Measurements from ENCODE around the gene GPATCH2. TPM values are rescaled to one million over a fixed set of nuclear protein-coding genes. Genes with fewer than 3 reads are reported as not detected.

GPATCH2 gene
- total and polyA plus RNA-seq, 9 donors, result 10.2 to 15.9 (median 12.3) TPM

DNA sequence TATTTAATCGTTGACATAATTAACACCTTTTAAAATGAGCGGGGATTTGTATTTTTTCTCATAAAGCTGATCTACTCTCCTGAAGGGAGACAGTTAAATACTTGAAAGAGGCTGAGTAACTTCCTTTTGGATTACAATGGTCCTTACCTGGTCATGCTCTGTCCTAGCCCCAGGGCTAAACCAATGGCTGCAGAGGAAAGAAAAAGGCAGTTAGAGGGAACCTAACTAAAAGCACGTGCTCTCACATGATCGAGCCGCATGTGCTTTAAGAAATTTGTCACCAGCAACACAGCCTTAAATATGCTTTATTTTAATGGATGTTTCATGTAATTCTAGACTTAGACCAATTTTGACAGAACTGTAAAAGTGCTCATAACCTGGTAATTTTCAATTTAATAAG is 132.7 kb downstream of the GPATCH2 start:
- WGBS (ENCODE audit: insufficient coverage), result no CpG with 5 or more reads among the region's 5 CpGs
- Histone ChIP-seq H3K4me1 (ENCODE audit: control insufficient read depth, insufficient read depth, low read length) (no peaks in the 10 kb centered on the region), H3K27ac (ENCODE audit: low read length) (no peak overlapping the region)

DNA sequence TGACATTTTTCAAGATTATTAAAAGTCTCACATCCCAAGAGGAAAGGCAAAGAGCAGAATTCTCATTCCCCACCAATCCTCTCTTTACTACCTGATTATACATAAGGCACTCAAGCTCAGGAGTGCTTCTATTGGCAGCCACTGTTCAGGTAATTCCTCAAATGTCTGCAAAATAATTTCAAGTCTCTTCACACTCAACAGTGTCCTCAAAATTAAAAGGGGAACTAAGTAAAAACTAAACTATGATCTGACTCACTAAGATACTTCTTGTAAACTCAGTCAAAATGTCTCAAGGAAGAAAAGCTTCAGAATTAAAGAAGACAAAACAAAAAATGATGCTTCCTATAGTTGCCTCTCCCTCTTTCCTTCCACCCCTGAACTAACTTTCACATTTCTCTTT is 135.6 kb downstream of the GPATCH2 start:
- H3K9me3 ChIP-seq (replicated peaks; ENCODE audit: control insufficient read depth, low read depth, low read length), result no peaks in the 10 kb centered on the region
- no peak overlapping the region for H3K27ac ChIP-seq (ENCODE audit: low read length)
- no peaks in the 10 kb centered on the region for H3K4me1 ChIP-seq (ENCODE audit: control insufficient read depth, insufficient read depth, low read length)
- no peak for DNase-seq
- no peaks in the 10 kb centered on the region for H3K27me3 ChIP-seq (ENCODE audit: control insufficient read depth, insufficient read depth, low read length)
- peaks cover 2% of the 10 kb centered on the region for H3K36me3 ChIP-seq (ENCODE audit: control insufficient read depth, insufficient read depth, low read length)
- no peak overlapping the region for H3K4me3 ChIP-seq (ENCODE audit: low read length)

More for the DNA sequence above, 132.7 kb downstream of the GPATCH2 start:
- Histone ChIP-seq H3K27me3 (ENCODE audit: control insufficient read depth, insufficient read depth, low read length) (no peaks in the 10 kb centered on the region), H3K9me3 (replicated peaks; ENCODE audit: control insufficient read depth, low read depth, low read length) (no peaks in the 10 kb centered on the region), H3K4me3 (ENCODE audit: low read length) (no peak overlapping the region), H3K36me3 (ENCODE audit: control insufficient read depth, insufficient read depth, low read length) (peaks cover 2% of the 10 kb centered on the region)
- no peak for DNase-seq

DNA sequence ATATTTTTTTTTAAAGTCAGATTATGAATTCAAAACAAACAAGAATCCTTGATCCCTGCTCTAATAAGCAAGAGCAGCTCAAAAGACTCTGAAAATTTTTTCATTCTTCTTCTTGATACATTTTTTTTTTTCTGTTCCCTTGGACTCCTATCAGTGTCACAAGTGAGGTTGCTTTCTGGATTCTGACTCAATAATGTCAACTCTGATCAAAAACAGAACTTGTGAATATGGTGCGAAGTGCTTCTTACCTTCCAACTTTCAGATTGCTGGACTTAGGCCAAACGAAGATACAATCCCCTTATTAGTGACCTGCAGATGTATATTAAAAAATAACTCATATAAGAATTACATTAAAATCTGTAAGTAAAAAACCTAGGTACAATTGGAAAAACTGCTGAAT is 136.1 kb downstream of the GPATCH2 start:
- H3K4me3 ChIP-seq (ENCODE audit: low read length), result no peak overlapping the region
- no peak overlapping the region for H3K27ac ChIP-seq (ENCODE audit: low read length)
- no peaks in the 10 kb centered on the region for H3K4me1 ChIP-seq (ENCODE audit: control insufficient read depth, insufficient read depth, low read length)
- H3K27me3 ChIP-seq (ENCODE audit: control insufficient read depth, insufficient read depth, low read length), result no peaks in the 10 kb centered on the region
- peaks cover 2% of the 10 kb centered on the region for H3K36me3 ChIP-seq (ENCODE audit: control insufficient read depth, insufficient read depth, low read length)
- DNase-seq, result no peak
- no peaks in the 10 kb centered on the region for H3K9me3 ChIP-seq (replicated peaks; ENCODE audit: control insufficient read depth, low read depth, low read length)
- WGBS (ENCODE audit: insufficient coverage), result no CpG with 5 or more reads among the region's 2 CpGs

DNA sequence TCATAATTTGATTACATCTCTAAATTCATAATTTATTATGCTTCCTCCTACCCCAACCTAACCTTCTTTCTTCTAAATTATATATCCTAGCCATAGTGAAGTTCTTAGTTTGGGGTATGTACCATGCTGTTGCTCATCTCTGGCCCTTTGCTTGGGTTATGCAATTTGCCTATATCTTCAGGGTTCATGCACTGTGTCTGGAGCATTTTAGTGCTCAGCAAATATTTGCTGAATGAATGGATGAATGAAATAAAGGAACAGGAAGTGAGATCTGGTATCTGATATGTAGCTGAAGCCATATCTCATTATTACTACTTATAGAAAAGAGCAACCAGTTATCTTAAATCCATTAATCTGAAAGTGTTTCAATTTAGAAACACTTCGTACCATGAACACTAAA is 137.6 kb downstream of the GPATCH2 start:
- no peak for DNase-seq
- no peaks in the 10 kb centered on the region for H3K4me1 ChIP-seq (ENCODE audit: control insufficient read depth, insufficient read depth, low read length)
- no peaks in the 10 kb centered on the region for H3K27me3 ChIP-seq (ENCODE audit: control insufficient read depth, insufficient read depth, low read length)
- H3K36me3 ChIP-seq (ENCODE audit: control insufficient read depth, insufficient read depth, low read length), result peaks cover 2% of the 10 kb centered on the region
- H3K4me3 ChIP-seq (ENCODE audit: low read length), result no peak overlapping the region
- no peaks in the 10 kb centered on the region for H3K9me3 ChIP-seq (replicated peaks; ENCODE audit: control insufficient read depth, low read depth, low read length)
- no peak overlapping the region for H3K27ac ChIP-seq (ENCODE audit: low read length)
- no CpG with 5 or more reads among the region's 1 CpG for WGBS (ENCODE audit: insufficient coverage)

DNA sequence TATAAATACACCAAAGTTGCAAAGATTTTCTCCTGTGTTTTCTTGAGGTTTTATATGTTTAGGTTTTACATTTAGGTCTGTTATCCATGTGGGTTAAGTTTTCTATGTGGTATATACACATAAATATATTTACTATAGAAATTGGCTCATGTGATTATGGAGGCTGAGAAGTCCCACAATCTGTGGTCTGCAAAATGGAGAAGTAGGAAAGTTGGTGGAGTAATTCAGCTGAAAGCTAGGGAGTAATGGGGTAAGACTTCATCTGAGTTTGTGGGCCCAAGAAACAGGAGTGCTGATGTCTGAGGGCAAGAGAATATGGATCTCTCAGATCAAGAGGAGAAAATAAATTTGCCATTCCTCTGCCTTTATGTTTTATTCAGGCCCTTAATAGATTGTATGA is 146.0 kb downstream of the GPATCH2 start:
- Histone ChIP-seq H3K4me1 (ENCODE audit: control insufficient read depth, insufficient read depth, low read length) (no peaks in the 10 kb centered on the region), H3K27ac (ENCODE audit: low read length) (no peak overlapping the region), H3K4me3 (ENCODE audit: low read length) (no peak overlapping the region), H3K9me3 (replicated peaks; ENCODE audit: control insufficient read depth, low read depth, low read length) (no peaks in the 10 kb centered on the region), H3K27me3 (ENCODE audit: control insufficient read depth, insufficient read depth, low read length) (no peaks in the 10 kb centered on the region), H3K36me3 (ENCODE audit: control insufficient read depth, insufficient read depth, low read length) (no peaks in the 10 kb centered on the region)
- no peak for DNase-seq

DNA sequence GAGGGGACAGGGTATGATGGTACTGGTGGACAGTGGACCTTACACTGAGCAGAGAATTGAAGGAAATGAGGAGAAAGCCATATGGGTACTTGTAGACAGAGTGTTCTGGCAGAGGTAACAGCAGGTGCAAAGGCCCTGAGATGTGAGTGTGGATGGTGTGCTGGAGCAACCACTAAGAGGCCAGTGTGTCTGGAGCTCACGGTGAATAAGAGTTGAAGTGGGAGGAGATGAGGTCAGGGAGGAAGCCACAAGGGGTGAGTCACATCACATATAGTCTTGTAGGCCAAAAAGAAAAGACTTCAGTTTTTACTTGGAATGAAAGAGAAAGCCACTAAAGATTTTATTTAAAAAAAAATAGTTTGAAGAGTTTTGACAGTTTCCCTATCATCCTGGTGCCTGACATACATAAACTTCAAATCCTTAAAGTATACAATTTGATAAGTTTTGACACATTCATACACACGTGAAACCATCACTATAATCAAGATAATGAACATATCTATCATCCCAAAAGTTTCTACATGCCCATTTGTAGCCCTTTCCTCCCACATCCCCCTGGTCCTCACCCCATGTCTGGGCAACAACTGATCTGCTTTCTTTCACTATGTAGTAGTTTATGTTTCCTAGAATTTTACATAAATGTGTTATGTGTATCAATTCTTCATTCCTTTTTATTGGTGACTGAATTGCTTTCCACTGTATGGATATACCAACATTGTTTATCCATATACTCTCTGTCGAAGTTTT is 148.4 kb downstream of the GPATCH2 start:
- H3K27ac ChIP-seq (ENCODE audit: low read length), result no peak overlapping the region
- H3K27me3 ChIP-seq (ENCODE audit: control insufficient read depth, insufficient read depth, low read length), result no peaks in the 10 kb centered on the region
- no peak for DNase-seq
- H3K36me3 ChIP-seq (ENCODE audit: control insufficient read depth, insufficient read depth, low read length), result no peaks in the 10 kb centered on the region
- H3K4me3 ChIP-seq (ENCODE audit: low read length), result no peak overlapping the region
- no peaks in the 10 kb centered on the region for H3K9me3 ChIP-seq (replicated peaks; ENCODE audit: control insufficient read depth, low read depth, low read length)
- H3K4me1 ChIP-seq (ENCODE audit: control insufficient read depth, insufficient read depth, low read length), result no peaks in the 10 kb centered on the region
- 100% methylated on average over 1 of the region's 3 CpGs for WGBS (ENCODE audit: insufficient coverage)

DNA sequence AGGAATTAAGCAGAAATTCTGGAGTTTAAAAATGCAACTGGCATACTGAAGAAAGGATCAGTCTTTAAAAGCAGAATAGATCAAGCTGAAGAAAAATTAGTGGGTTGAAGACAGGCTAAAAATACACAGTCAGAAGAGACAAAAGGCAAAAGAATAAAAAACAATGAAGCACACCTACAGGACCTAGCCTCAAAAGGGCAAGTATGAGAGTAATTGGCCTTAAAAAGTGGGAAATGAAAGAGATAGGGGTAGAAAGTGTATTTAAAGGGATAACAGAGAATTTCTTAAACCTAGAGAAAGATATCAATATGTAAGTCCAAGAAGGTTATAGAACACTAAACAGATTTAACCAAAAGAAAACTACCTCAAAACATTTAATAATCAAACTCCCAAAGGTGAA is 152.4 kb downstream of the GPATCH2 start:
- Histone ChIP-seq H3K4me3 (ENCODE audit: low read length) (no peak overlapping the region), H3K27me3 (ENCODE audit: control insufficient read depth, insufficient read depth, low read length) (no peaks in the 10 kb centered on the region), H3K4me1 (ENCODE audit: control insufficient read depth, insufficient read depth, low read length) (no peaks in the 10 kb centered on the region), H3K27ac (ENCODE audit: low read length) (no peak overlapping the region), H3K9me3 (replicated peaks; ENCODE audit: control insufficient read depth, low read depth, low read length) (no peaks in the 10 kb centered on the region), H3K36me3 (ENCODE audit: control insufficient read depth, insufficient read depth, low read length) (no peaks in the 10 kb centered on the region)
- DNase-seq, result no peak

DNA sequence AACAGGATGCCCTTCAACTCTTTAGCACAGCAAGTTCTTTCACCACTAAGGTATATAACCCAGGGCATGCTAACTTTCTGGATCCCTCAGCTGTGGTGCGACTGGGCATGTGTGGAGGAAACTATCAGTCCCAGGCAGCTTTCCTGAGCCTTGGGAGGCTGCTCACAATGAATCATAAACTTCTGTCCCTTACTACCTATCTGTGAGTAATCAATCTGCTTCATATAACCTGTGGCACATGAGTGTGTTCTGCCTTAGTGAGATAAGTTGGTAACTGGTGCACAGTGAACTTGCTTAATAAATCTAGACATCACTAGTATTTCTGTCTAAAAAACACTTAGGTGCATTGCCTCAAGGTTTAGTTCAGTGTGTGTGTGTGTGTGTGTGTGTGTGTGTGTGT is 158.0 kb downstream of the GPATCH2 start:
- no CpG with 5 or more reads among the region's 1 CpG for WGBS (ENCODE audit: insufficient coverage)
- DNase-seq, result no peak
- no peaks in the 10 kb centered on the region for H3K36me3 ChIP-seq (ENCODE audit: control insufficient read depth, insufficient read depth, low read length)

DNA sequence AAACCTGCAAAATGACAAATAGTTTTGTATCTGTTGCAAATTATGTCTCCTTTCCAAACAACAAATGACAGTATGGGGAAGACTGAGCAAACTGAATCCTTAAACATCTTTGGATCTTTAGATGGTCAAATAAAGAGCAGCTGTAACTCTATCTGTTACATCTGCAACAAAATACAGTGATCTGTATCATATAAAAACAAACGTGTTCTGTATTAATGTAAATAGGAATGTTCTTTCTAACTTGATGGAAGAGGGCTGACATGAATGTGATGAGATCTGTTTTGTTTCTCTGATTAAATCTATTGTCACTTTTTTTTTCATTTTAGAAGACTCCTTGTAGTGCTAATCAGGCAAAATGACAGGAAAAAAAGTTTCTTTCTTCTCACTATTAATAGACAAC is 159.5 kb downstream of the GPATCH2 start:
- no CpG with 5 or more reads among the region's 1 CpG for WGBS (ENCODE audit: insufficient coverage)
- no peak for DNase-seq
- no peaks in the 10 kb centered on the region for H3K9me3 ChIP-seq (replicated peaks; ENCODE audit: control insufficient read depth, low read depth, low read length)
- H3K36me3 ChIP-seq (ENCODE audit: control insufficient read depth, insufficient read depth, low read length), result no peaks in the 10 kb centered on the region
- no peak overlapping the region for H3K4me3 ChIP-seq (ENCODE audit: low read length)
- H3K27me3 ChIP-seq (ENCODE audit: control insufficient read depth, insufficient read depth, low read length), result no peaks in the 10 kb centered on the region
- no peaks in the 10 kb centered on the region for H3K4me1 ChIP-seq (ENCODE audit: control insufficient read depth, insufficient read depth, low read length)
- H3K27ac ChIP-seq (ENCODE audit: low read length), result no peak overlapping the region

More for the DNA sequence above, 158.0 kb downstream of the GPATCH2 start:
- H3K27ac ChIP-seq (ENCODE audit: low read length), result no peak overlapping the region
- no peaks in the 10 kb centered on the region for H3K27me3 ChIP-seq (ENCODE audit: control insufficient read depth, insufficient read depth, low read length)
- H3K4me3 ChIP-seq (ENCODE audit: low read length), result no peak overlapping the region
- H3K9me3 ChIP-seq (replicated peaks; ENCODE audit: control insufficient read depth, low read depth, low read length), result no peaks in the 10 kb centered on the region
- no peaks in the 10 kb centered on the region for H3K4me1 ChIP-seq (ENCODE audit: control insufficient read depth, insufficient read depth, low read length)

DNA sequence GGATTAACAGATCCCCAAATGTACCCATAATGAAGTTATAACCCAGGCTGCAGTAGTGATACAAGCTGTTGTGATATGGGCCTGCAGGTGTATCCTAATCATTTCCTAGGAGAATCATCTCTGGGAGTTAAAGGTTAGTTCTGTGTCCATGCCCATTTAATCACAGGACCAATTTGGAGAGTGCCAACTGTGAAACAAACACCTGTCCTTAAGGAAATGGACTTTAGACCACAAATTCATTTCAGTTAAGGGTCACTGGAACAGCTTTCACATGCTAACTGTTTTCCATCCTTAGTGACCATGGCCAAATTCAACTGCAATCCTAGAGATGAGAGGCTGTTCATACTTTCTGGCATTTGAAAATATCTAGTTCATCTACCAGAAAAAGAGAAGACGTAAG is 160.9 kb downstream of the GPATCH2 start:
- Histone ChIP-seq H3K4me1 (ENCODE audit: control insufficient read depth, insufficient read depth, low read length) (no peaks in the 10 kb centered on the region), H3K9me3 (replicated peaks; ENCODE audit: control insufficient read depth, low read depth, low read length) (peaks cover 5% of the 10 kb centered on the region), H3K4me3 (ENCODE audit: low read length) (no peak overlapping the region), H3K36me3 (ENCODE audit: control insufficient read depth, insufficient read depth, low read length) (no peaks in the 10 kb centered on the region), H3K27me3 (ENCODE audit: control insufficient read depth, insufficient read depth, low read length) (no peaks in the 10 kb centered on the region), H3K27ac (ENCODE audit: low read length) (no peak overlapping the region)
- no CpG with 5 or more reads among the region's 1 CpG for WGBS (ENCODE audit: insufficient coverage)
- DNase-seq, result peak; percentile 13

DNA sequence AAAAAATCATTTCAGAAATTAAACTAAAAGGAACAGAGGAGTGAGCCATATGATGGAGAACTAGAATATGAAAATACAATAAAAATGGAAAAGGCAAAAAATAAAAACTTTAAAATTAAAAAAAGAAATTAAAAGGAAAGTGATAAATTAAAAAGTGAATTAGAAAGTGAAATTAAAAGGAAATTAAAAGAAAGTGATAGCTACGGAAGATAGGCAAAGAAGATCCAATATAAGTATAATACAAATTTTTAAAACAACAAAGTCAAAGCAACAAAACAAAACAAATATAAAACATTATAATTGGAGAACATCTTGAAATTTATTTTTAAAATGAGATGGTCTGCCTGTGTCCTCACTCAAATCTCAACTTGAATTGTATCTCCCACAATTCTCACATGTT is 165.8 kb downstream of the GPATCH2 start:
- WGBS (ENCODE audit: insufficient coverage), result no CpG with 5 or more reads among the region's 1 CpG
- no peak for DNase-seq
- H3K4me1 ChIP-seq (ENCODE audit: control insufficient read depth, insufficient read depth, low read length), result no peaks in the 10 kb centered on the region
- H3K27me3 ChIP-seq (ENCODE audit: control insufficient read depth, insufficient read depth, low read length), result no peaks in the 10 kb centered on the region
- H3K27ac ChIP-seq (ENCODE audit: low read length), result no peak overlapping the region
- no peaks in the 10 kb centered on the region for H3K36me3 ChIP-seq (ENCODE audit: control insufficient read depth, insufficient read depth, low read length)
- H3K9me3 ChIP-seq (replicated peaks; ENCODE audit: control insufficient read depth, low read depth, low read length), result peaks cover 5% of the 10 kb centered on the region
- no peak overlapping the region for H3K4me3 ChIP-seq (ENCODE audit: low read length)
